H1 (cell line): Measurements from ENCODE around the gene DHRS9. TPM values are rescaled to one million over a fixed set of nuclear protein-coding genes. Genes with fewer than 3 reads are reported as not detected.

ENCODE experiments used
- CTBP2 ChIP-seq: IDR thresholded peaks from 2 replicates; pipeline ENCODE4 v1.7.0; 2011; ENCODE audit warnings: borderline replicate concordance, mild to moderate bottlenecking, moderate library complexity, mixed read lengths, low read length; ENCODE audit not compliant: insufficient read depth, insufficient read length
- CTCF ChIP-seq, 3 experiments: IDR thresholded peaks; 1 replicate in 2 of 3; 2 replicates in 1 of 3; pipeline versions ENCODE4 v1.5.1 to v1.6.1; 2011; ENCODE audit warnings: low read length in 3 of 3, mild to moderate bottlenecking in 3 of 3, inconsistent platforms in 2 of 3, low read depth in 1 of 3, moderate library complexity in 1 of 3; ENCODE audit not compliant: insufficient read depth in 1 of 3; ENCODE audit errors: control extremely low read depth in 1 of 3
- GABPA ChIP-seq: IDR thresholded peaks from 2 replicates; pipeline ENCODE4 v1.6.1; 2011; ENCODE audit warnings: mild to moderate bottlenecking, low read length, moderate library complexity, borderline replicate concordance; ENCODE audit not compliant: insufficient read depth
- SRF ChIP-seq: IDR thresholded peaks from 2 replicates; pipeline ENCODE4 v1.6.1; 2011; ENCODE audit warnings: mild to moderate bottlenecking, low read depth, low read length, moderate library complexity
- TAF1 ChIP-seq: IDR thresholded peaks from 2 replicates; pipeline ENCODE4 v1.6.1; 2011; ENCODE audit warnings: mild to moderate bottlenecking, low read depth, low read length
- TEAD4 ChIP-seq: IDR thresholded peaks from 2 replicates; pipeline ENCODE4 v1.6.1; 2012; ENCODE audit warnings: low read depth, low read length, inconsistent platforms, mixed read lengths
- polyA plus RNA-seq, 7 experiments: library from polyadenylated mRNA; depleted of rRNA in 3 of 7; stranded (reverse) in 5 of 7; unstranded in 2 of 7; fragments of >200 nt in 5 of 7; fragments of 200-250 nt in 2 of 7; gene quantifications; 1 replicate in 5 of 7; 2 replicates in 1 of 7; 4 replicates in 1 of 7; pipeline versions ENCODE4 v1.2.1 to v1.2.3, GENCODE V29; 2011 to 2013; ENCODE audit warnings: missing spikeins in 2 of 7, mixed read lengths in 2 of 7
- total RNA-seq: library from RNA; stranded (reverse); fragmentation: NEBNext Ultra II Directional; extraction: Animal tissue kit (Norgen Biotek cat#: 25700); gene quantifications from 2 replicates; pipeline ENCODE4 v1.2.1, GENCODE V29; 2021

DHRS9 gene
- total and polyA plus RNA-seq, 2 of the 8 experiments (the other 6 are each of a cell fraction or from before 2014, with no cell fraction given) = not detected

- no peak for TF ChIP-seq CTCF (IDR thresholded peaks at IDR 0.05; ENCODE audit: control extremely low read depth in 1 of 3, insufficient read depth in 1 of 3, low read depth in 1 of 3, low read length in 3 of 3)
- TF ChIP-seq SRF = no peak
- TF ChIP-seq CTBP2 = no peak
- no peak for TF ChIP-seq TEAD4
- no peak for TF ChIP-seq TAF1
- no peak for TF ChIP-seq GABPA
These were observed 26.5 kb upstream of the DHRS9 start (continued) for GRCh38 chr2:169042856-169043255.
